Measurements from ENCODE around the gene MYO9A.

Gene MYO9A

GRCh38 chr15:71813723-71814470 is 304.1 kb downstream of the MYO9A start:
- H3K27me3 ChIP-seq (ENCODE audit: low read depth) = no peaks in the 10 kb centered on the region
- in situ Hi-C loops (cut with MboI; ENCODE audit: low sequenced_read_pairs) = no loop called here
- H3K36me3 ChIP-seq (replicated peaks) = no peaks in the 10 kb centered on the region
- no peaks in the 10 kb centered on the region for H3K9me3 ChIP-seq
- no peaks in the 10 kb centered on the region for H3K4me1 ChIP-seq
- no peak overlapping the region for H3K4me3 ChIP-seq
- no peak for DNase-seq (ENCODE audit: low spot score in 2 of 2)

DNA sequence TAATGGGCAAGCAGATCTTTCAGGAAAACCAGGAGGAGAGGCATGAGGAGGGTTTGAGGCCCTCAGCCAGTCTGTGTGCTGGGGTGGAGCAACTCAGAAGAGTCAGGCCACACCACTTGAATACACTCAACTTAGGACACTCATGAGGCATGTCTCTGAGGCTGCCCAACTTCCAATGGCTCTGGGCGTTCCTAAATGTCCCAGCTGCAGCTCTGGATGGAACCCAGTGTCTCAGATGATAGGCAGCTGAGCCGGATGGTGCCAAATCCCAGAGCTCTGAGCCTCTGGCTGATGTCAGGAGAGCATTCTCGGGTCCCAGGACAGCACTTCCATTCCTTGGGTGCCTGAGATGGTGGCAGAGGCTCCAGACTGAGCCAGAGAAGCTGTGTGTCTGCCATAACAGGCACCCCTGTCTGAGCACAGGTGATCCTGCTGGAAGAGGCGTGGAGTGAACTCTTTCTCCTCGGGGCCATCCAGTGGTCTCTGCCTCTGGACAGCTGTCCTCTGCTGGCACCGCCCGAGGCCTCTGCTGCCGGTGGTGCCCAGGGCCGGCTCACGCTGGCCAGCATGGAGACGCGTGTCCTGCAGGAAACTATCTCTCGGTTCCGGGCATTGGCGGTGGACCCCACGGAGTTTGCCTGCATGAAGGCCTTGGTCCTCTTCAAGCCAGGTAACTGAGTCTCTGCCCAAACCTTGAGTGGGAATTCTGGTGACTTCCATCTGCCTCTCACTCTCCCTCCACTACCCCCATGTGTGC is 304.8 kb downstream of the MYO9A start:
- Histone ChIP-seq H3K36me3 (replicated peaks) (no peaks in the 10 kb centered on the region), H3K27me3 (ENCODE audit: low read depth) (no peaks in the 10 kb centered on the region), H3K9me3 (no peaks in the 10 kb centered on the region), H3K4me3 (no peak overlapping the region), H3K4me1 (no peaks in the 10 kb centered on the region)
- in situ Hi-C loops (cut with MboI; ENCODE audit: low sequenced_read_pairs) = no loop called here
- DNase-seq (ENCODE audit: low spot score in 2 of 2) = no peak

- no peaks in the 10 kb centered on the region for H3K36me3 ChIP-seq (replicated peaks)
- H3K4me1 ChIP-seq = no peaks in the 10 kb centered on the region; the same call in 1 of the 2 replicates
- H3K4me3 ChIP-seq = no peak overlapping the region
- no peaks in the 10 kb centered on the region for H3K9me3 ChIP-seq
- in situ Hi-C loops (cut with MboI; ENCODE audit: low sequenced_read_pairs) = no loop called here
- H3K27me3 ChIP-seq (ENCODE audit: low read depth) = no peaks in the 10 kb centered on the region
- DNase-seq (ENCODE audit: low spot score in 2 of 2) = no peak
Observed at GRCh38 chr15:71811752-71812735, 305.9 kb downstream of the MYO9A start.

GRCh38 chr15:71811036-71811736 is 306.8 kb downstream of the MYO9A start:
- Histone ChIP-seq H3K9me3 (no peaks in the 10 kb centered on the region), H3K27me3 (ENCODE audit: low read depth) (no peaks in the 10 kb centered on the region), H3K36me3 (replicated peaks) (no peaks in the 10 kb centered on the region), H3K4me3 (no peak overlapping the region), H3K4me1 (no peaks in the 10 kb centered on the region; the same call in 1 of the 2 replicates)
- in situ Hi-C loops (cut with MboI; ENCODE audit: low sequenced_read_pairs) = no loop called here
- DNase-seq (ENCODE audit: low spot score in 2 of 2) = no peak

GRCh38 chr15:71810256-71811035 is 307.5 kb downstream of the MYO9A start, which contains the start of gene NR2E3:
TSS of gene NR2E3 (plus strand) at chr15:71810554. CDS start at chr15:71810744, 190 bp downstream.
- Histone ChIP-seq H3K36me3 (replicated peaks) (no peaks in the 10 kb centered on the region), H3K4me1 (no peaks in the 10 kb centered on the region; the same call in 1 of the 2 replicates), H3K4me3 (no peak within 1 kb of the TSS), H3K27me3 (ENCODE audit: low read depth) (no peaks in the 10 kb centered on the region), H3K9me3 (no peaks in the 10 kb centered on the region)
- in situ Hi-C loops (cut with MboI; ENCODE audit: low sequenced_read_pairs) = no loop called here
- DNase-seq (ENCODE audit: low spot score in 2 of 2) = no peak

- Histone ChIP-seq H3K36me3 (replicated peaks) (no peaks in the 10 kb centered on the region), H3K4me1 (no peaks in the 10 kb centered on the region; the same call in 1 of the 2 replicates), H3K27me3 (ENCODE audit: low read depth) (no peaks in the 10 kb centered on the region), H3K4me3 (no peak overlapping the region), H3K9me3 (no peaks in the 10 kb centered on the region)
- DNase-seq (ENCODE audit: low spot score in 2 of 2) = no peak
- in situ Hi-C loops (cut with MboI; ENCODE audit: low sequenced_read_pairs) = loop anchor here (5.0 kb wide), 1 partner anchor 348 kb away; no protein-coding TSS in a partner anchor
Observed at GRCh38 chr15:71809346-71809745, 308.6 kb downstream of the MYO9A start.

DNA sequence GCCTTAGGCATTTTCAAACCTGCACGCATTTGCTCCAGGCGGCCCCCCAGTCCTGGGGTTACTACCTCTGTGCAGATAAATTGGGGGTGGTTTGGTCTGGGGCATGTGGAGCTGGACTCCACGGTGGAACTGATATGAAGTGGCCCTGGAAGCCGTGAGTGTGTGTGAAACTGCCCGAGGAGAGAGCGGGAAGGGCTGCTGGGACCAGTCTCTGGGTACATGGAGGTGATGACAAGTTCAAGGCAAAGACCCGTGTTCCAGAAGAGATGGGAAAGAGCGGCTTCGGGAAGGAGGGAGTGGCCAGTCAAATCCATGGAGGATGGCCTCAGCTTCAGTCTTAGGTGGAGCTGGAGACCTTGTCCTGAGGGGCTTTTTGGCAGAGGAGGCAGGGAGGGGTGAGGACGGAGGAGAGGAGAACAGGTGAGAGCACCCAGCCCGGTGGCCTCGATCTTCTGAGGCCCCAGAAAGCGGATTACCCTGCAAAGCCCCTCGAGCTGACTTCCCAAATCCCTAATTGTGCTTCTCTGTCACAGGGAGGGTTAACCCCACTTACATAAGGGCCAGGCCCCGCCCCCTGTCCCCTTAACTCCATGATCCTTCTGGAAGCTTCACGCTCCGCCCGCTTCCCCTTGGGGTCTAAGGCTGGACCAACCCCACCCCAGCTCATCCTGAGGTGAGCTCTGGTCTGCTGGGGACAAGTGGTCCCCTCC is 309.5 kb downstream of the MYO9A start:
- Histone ChIP-seq H3K4me3 (no peak overlapping the region), H3K9me3 (no peaks in the 10 kb centered on the region), H3K36me3 (replicated peaks) (no peaks in the 10 kb centered on the region), H3K27me3 (ENCODE audit: low read depth) (no peaks in the 10 kb centered on the region), H3K4me1 (no peaks in the 10 kb centered on the region; the same call in 1 of the 2 replicates)
- no peak for DNase-seq (ENCODE audit: low spot score in 2 of 2)
- in situ Hi-C loops (cut with MboI; ENCODE audit: low sequenced_read_pairs) = loop anchor here (5.0 kb wide), 1 partner anchor 349 kb away; no protein-coding TSS in a partner anchor

- Histone ChIP-seq H3K4me1 (no peaks in the 10 kb centered on the region; the same call in 1 of the 2 replicates), H3K4me3 (no peak overlapping the region), H3K9me3 (no peaks in the 10 kb centered on the region), H3K27me3 (ENCODE audit: low read depth) (no peaks in the 10 kb centered on the region), H3K36me3 (replicated peaks) (no peaks in the 10 kb centered on the region)
- in situ Hi-C loops (cut with MboI; ENCODE audit: low sequenced_read_pairs) = loop anchor here (5.0 kb wide), 1 partner anchor 350 kb away; no protein-coding TSS in a partner anchor
- DNase-seq (ENCODE audit: low spot score in 2 of 2) = no peak
Observed at GRCh38 chr15:71807691-71808091, 310.3 kb downstream of the MYO9A start.

DNA sequence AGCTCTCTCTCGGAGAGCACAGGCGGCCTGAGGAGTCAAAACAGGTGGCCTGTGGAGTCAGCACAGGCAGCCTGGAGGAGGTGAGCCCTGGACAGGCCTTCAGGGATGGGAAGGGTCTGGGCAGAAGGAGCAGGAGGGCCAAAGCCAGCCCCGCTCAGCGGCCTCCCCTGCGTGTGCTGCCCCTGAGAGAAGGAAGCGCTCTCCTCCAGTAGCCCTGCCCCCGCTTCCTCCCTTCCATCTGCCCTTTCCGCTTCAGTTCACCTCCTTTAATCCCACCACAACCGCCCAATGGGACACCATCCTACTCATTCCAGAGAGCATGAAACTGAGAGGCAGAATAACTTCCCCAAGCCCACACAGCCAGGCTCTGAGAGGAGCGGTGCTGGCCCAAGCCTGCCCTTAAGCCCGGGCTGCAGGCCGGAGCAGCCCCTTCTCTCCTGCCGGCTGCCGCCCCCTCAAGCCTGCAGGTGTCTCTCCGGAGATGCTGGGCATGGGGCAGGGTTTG is 310.8 kb downstream of the MYO9A start:
- no peak for DNase-seq (ENCODE audit: low spot score in 2 of 2)
- in situ Hi-C loops (cut with MboI; ENCODE audit: low sequenced_read_pairs) = loop anchor here (5.0 kb wide), 1 partner anchor 350 kb away; no protein-coding TSS in a partner anchor

DNA sequence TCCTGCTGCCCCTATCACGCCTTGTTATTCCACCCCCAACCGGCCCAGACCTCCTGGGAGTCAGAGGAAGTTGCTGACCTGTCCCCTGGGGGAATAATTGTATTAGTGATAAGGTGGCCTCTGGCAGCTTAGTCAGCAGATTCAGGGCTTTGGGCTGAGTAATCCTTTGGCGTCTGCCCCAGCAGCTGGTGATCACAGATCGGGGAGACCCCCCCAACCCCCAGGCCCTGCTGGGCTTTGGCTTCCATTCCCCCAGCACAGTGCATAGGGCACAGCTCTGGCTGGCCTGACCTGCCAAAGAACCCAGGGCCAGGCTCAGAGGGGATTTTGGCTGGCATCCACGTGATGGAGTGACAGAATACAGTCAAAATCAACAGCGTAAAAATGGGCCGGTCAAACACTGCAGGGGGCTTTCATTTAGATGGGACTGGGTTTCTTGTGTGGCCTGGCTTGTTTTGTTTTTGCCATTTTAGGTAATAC is 311.5 kb downstream of the MYO9A start:
- DNase-seq (ENCODE audit: low spot score in 2 of 2) = no peak
- Histone ChIP-seq H3K36me3 (replicated peaks) (no peaks in the 10 kb centered on the region), H3K4me3 (no peak overlapping the region), H3K9me3 (no peaks in the 10 kb centered on the region), H3K4me1 (no peaks in the 10 kb centered on the region; the same call in 1 of the 2 replicates), H3K27me3 (ENCODE audit: low read depth) (no peaks in the 10 kb centered on the region)
- in situ Hi-C loops (cut with MboI; ENCODE audit: low sequenced_read_pairs) = loop anchor here (5.0 kb wide), 1 partner anchor 351 kb away; no protein-coding TSS in a partner anchor

More for the DNA sequence above, 310.8 kb downstream of the MYO9A start:
- no peaks in the 10 kb centered on the region for H3K36me3 ChIP-seq (replicated peaks)
- no peaks in the 10 kb centered on the region for H3K27me3 ChIP-seq (ENCODE audit: low read depth)
- H3K4me1 ChIP-seq = no peaks in the 10 kb centered on the region; the same call in 1 of the 2 replicates
- no peak overlapping the region for H3K4me3 ChIP-seq
- no peaks in the 10 kb centered on the region for H3K9me3 ChIP-seq

- Histone ChIP-seq H3K27me3 (ENCODE audit: low read depth) (no peaks in the 10 kb centered on the region), H3K4me3 (no peak overlapping the region), H3K9me3 (no peaks in the 10 kb centered on the region), H3K36me3 (replicated peaks) (no peaks in the 10 kb centered on the region), H3K4me1 (no peaks in the 10 kb centered on the region; the same call in 1 of the 2 replicates)
- DNase-seq (ENCODE audit: low spot score in 2 of 2) = peak in 1 of 2 experiments; percentile 28
- in situ Hi-C loops (cut with MboI; ENCODE audit: low sequenced_read_pairs) = loop anchor here (5.0 kb wide), 1 partner anchor 352 kb away; no protein-coding TSS in a partner anchor
Observed at GRCh38 chr15:71804695-71805470, 313.1 kb downstream of the MYO9A start.

Data from HAP-1 (cell line).